LHCN-M2 (cell line): Measurements from ENCODE around the gene ZNF236. TPM values are rescaled to one million over a fixed set of nuclear protein-coding genes. Genes with fewer than 3 reads are reported as not detected.

ENCODE experiments used
- DNase-seq: peaks from one replicate; pipeline ENCODE4 v3.0.0-alpha.2; 2012; ENCODE audit warnings: low read depth
- total RNA-seq: library from RNA; depleted of rRNA; stranded (reverse); fragments of >200 nt; gene quantifications from 2 replicates; pipeline ENCODE4 v1.2.3, GENCODE V29; 2014

ZNF236 gene
- total RNA-seq, 1 experiment from 2014 or later, result 6.4 TPM

DNA sequence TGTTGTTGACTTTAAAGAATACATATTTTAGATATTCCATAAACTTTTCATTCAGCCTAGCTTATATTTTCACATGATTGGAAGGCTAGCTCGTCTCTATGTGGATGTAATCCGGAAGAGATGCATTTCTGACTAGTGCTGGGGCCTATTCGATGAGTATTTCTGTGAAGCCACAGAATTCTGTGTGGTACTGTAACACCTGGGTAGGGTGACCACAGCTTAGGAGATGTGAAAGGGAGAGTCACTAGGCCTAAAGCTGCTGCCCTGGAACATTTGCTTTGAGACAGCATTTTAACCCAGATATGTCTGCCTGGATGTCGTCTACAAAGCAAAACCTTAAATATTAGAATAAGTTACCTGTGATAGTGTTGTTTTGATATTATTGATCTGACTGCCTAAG lies 83.5 kb downstream of the ZNF236 start:
- DNase-seq, result no peak

- DNase-seq, result no peak
These were observed 85.9 kb downstream of the ZNF236 start for GRCh38 chr18:76908277-76908676.

GRCh38 chr18:76909439-76909838 lies 87.1 kb downstream of the ZNF236 start:
- DNase-seq, result no peak

DNA sequence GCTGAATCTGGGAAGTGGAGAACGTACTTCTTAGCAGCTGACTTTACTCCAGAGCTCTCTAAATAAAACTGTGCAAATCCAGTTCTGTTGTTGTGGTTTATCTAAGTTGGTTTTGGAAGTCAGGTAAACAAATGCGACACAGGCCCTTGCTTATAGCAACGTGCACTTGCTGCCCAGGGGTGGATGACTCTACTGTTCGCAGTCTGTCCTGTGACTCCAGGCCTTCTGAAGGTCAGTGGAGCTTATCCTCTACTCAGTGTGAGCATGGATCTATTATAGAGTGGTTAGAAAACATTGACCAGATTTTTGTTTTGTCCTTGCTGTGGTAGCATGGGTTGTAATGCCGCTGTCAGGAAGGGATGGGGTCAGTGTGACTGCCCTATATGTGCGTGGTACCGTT lies 89.1 kb downstream of the ZNF236 start:
- DNase-seq, result no peak

- no peak for DNase-seq
These were observed 91.2 kb downstream of the ZNF236 start for GRCh38 chr18:76913583-76913982.

DNA sequence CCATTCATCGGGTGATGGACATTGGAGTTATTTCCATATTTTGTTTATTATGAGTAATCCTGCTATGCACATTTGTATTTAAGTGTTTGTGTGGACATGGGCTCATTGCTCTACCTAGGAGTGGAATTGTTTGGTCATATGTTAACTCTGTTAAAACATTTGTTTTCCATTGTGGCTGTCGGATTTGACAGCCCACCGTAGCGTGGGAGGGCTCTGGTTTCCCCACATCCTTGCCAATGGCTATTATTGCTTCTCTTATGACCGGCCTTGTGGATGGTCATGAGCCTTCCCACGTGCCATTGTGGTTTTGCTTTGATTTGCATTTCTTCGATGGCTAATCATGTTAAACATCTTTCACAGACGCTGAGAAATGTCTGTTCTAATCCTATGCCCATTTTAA lies 92.0 kb downstream of the ZNF236 start:
- no peak for DNase-seq

DNA sequence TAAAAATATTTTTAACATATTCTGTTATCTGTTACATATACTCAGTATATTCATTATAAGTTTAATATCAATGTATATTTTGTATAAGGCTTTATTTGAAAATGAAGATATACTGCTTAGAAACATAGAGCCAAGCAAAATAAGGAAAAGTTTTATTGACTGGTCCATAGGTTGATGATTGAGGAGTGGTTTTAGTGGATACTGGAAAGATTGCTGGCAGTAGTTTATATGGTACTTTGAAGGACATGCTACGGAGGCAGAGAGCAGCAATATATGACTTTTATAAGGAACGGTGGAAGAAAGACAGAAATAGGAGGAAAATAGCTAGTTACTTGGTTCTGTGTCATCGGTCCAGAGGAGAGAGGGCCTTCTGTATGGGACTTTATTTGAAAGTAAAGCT lies 92.4 kb downstream of the ZNF236 start:
- no peak for DNase-seq

DNA sequence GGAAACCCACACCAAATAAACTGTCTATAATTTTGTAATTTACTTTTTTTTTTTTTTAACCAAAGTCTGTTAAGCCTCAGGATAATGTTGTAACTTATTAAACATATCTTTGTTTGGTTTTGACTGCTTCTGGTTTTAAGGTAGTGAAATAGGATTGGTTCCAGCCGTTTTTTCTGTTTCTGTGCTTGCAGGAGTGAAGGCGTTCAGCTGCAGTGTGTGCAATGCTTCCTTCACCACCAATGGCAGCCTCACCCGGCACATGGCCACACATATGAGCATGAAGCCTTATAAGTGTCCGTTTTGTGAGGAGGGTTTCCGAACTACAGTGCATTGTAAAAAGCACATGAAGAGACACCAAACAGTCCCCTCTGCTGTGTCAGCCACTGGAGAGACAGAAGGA lies 93.1 kb downstream of the ZNF236 start:
- DNase-seq, result no peak

GRCh38 chr18:76920974-76921373 lies 98.6 kb downstream of the ZNF236 start:
- DNase-seq, result no peak

DNA sequence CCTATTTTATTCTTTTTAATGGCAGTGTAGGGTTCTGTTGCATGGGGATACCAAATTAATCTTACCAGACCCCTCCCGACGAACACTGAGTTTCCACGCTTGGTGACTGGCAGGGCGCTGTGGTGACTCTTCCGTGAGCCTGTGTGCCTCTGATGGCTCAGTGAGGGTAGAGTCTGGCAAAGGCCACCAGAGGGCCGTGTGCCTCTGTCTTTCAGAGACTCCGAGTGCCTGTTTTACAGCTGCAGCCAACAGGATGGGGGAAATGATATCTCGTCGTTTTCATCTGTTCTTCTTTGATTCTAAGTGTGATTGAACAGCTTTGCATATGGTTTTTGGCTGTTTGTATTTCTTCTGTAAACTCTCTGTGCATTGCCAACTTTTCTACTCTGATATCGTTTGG lies 99.8 kb downstream of the ZNF236 start:
- peak; percentile 37 for DNase-seq

DNA sequence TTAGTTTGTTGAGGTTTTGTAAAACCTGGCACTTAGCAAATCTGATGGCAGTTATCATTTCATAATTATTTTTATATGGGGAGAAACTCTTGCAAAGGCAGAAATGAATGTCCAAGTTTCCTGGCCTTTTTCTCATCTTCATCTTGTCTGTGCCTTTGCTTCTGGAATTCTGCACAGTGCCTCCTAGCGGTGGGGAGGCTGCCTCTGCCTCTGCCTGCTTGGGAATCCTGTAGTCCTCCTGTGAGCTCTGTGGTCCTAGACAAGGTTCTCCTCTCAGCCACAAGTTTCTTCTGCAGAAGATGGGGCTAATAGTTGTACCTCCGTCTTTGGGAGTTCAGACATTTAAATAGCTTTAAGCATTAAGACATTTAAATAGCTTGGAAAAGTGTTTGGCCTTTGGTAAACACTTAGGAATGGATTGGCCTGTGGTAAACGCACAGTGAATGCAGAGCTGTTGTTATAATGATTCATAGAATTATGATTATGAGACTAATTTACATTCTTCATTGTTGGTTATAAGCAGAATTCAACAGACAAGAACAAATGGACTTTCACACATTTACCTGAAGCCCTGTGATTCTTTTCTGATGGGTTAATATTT lies 101.2 kb downstream of the ZNF236 start:
- DNase-seq, result peak; percentile 40

GRCh38 chr18:76925501-76925900 lies 103.1 kb downstream of the ZNF236 start:
- DNase-seq, result no peak

GRCh38 chr18:76927223-76927725 lies 104.9 kb downstream of the ZNF236 start:
- peak; percentile 8 for DNase-seq

GRCh38 chr18:76928179-76928868 lies 106.0 kb downstream of the ZNF236 start:
- DNase-seq, result no peak

- DNase-seq, result no peak
These were observed 108.8 kb downstream of the ZNF236 start for GRCh38 chr18:76931171-76931570.

DNA sequence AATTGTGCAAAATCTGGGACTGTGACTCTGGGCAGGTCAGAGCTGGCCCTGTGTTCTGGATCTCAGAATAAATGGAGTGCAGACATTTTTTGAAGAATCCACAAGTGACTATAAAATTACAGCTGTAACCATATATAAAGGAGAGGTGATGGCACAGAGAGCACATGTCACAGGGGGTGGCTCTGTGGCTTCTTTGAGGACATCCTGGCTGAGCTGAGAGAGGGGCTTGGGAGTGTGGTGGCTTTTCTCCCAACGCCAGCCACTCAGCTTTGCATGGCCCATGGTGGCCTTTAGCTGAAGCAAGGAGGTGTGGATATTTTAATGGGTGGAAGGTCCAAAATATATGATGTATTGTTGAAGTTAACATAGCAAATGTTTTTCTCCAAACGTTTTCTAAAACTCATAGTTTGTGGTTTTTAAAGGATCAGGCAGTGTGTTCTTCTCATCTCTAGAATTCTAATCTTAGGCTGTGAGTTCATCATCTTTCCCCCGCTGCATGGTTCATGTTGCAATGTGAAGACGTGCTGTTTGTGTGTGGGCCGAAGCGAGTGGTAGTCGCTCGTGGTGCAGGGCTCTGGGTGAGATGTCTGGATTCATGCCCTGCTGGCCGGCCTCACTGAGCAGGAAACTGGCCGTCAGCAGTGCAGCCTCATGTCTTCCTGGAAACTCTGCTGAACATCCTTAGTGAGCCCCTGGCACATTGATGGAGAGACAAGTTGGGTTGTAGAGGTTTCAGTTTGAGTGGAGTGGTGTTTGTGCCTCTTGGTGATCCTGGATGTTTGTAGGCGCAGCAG lies 109.9 kb downstream of the ZNF236 start:
- peak; percentile 55 for DNase-seq

DNA sequence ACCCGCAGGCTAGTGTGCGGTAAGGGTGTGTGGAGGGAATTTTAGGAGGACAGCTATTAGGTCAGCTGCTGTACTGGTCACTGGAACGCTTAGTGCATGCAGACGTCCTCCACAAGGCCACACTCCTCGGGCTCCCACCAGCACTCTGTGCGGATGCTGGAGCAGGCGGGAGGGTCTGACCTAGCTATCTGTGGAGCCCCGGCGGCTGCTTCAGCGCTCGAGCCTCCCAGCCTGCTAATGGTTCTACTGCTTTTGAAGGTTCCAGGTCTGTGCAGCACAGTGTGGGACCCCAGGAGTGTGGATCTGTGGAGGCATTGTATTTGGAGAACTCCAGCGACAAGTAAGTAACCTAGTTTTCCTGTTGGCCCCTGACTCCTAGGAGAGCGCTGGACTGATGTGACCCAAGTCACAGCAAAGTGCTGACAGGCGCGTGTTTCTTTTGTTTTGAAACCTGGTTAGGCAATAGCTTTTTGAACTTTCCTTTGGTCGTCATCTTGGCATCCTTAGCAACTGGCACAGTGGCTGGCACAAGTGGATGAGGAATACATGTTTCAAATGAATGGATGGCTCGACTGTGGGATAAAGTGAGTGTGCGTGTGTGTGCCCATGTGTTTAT lies 113.5 kb downstream of the ZNF236 start:
- no peak for DNase-seq

DNA sequence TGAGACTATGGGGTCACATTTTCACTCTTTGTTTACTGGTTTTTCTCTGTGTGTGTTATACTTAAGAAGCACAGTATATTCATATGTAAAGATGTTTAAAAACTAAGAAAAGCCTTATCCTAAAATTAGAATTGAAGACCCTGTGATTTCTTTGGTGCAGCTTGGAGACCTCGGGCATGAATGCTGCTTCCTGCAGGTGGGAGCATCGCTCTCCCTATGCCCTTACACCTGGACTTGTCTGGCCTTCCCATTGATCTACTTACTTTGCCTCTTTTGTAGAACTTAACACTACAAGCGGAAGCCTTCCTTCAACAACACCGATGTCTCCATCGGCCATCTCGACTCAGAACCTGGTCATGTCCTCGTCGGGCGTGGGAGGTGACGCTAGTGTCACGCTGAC lies 114.5 kb downstream of the ZNF236 start:
- DNase-seq, result no peak

DNA sequence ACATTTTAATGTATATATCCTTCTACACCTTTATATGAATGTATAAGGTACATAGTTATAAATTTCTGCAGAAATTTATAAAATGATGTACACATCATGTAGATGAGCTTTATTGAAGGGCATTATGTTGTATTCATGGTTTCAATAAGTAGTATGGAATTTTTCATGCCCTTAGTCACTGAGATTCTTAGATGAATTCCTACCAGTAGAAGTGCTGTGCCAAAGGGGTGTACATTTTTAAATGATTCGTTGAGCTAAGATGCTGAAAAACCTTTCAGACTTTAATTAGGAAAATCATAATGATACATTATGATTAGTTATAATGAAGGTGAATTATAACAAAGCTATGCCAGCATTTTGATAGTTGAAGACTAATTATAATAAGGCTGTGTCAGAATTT lies 115.2 kb downstream of the ZNF236 start:
- DNase-seq, result no peak

- DNase-seq, result no peak
These were observed 116.3 kb downstream of the ZNF236 start for GRCh38 chr18:76938619-76939018.

DNA sequence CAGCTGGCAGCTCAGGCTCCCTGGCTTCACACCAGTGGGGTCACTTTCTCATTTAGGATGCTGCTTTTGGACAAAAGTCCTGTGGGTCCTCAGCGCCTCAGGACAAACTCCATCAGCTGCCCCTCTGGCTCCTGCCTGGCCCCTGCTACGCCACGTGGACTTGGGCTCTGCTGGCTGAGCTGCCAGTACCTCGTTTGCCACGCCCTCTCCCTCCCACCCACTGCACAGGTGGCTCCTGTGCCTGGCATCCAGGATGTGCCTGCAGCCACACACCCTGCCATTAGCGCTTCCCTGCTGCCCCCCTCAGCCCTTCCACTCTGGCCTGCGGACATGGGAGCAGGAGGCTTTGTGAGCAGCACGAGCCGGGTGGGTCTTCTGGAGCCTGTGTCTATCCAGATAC lies 118.9 kb downstream of the ZNF236 start:
- DNase-seq, result no peak
